ENCODE measurements around the gene EXOC4.

GRCh38 chr7:133860628-133861335 lies 607.9 kb downstream of the EXOC4 start:
- TF ChIP-seq CTCF (IDR thresholded peaks at IDR 0.05; ENCODE audit: low read length) (no peak), EZH2 (IDR thresholded peaks at IDR 0.05; ENCODE audit: borderline replicate concordance, low read length) (no peak)

Measured in OCI-LY1 (cell line).